Measurements from ENCODE around the gene PLAC9.

The PLAC9 gene

GRCh38 chr10:80186364-80187012, 54.0 kb downstream of the PLAC9 start:
- Histone ChIP-seq H3K4me3 (ENCODE audit: low read length) (no peak overlapping the region), H3K27ac (ENCODE audit: low read depth, low read length) (no peak overlapping the region), H3K36me3 (ENCODE audit: insufficient read depth, low read length) (no peaks in the 10 kb centered on the region), H3K4me1 (ENCODE audit: insufficient read depth, low read length) (peaks cover 3% of the 10 kb centered on the region; the same call in 1 of the 2 replicates), H3K9me3 (ENCODE audit: insufficient read depth, low read depth, low read length) (no peaks in the 10 kb centered on the region), H3K27me3 (ENCODE audit: insufficient read depth, low read length) (no peaks in the 10 kb centered on the region), H3K9ac (ENCODE audit: low read depth, low read length) (no peak overlapping the region)
- WGBS = 87% methylated on average over 13 of the region's 13 CpGs

GRCh38 chr10:80187060-80187459, 54.5 kb downstream of the PLAC9 start:
- no peak overlapping the region for H3K27ac ChIP-seq (ENCODE audit: low read depth, low read length)
- H3K36me3 ChIP-seq (ENCODE audit: insufficient read depth, low read length) = no peaks in the 10 kb centered on the region
- no peak overlapping the region for H3K9ac ChIP-seq (ENCODE audit: low read depth, low read length)
- H3K9me3 ChIP-seq (ENCODE audit: insufficient read depth, low read depth, low read length) = no peaks in the 10 kb centered on the region
- H3K27me3 ChIP-seq (ENCODE audit: insufficient read depth, low read length) = no peaks in the 10 kb centered on the region
- no peak overlapping the region for H3K4me3 ChIP-seq (ENCODE audit: low read length)
- 91% methylated on average over 2 of the region's 2 CpGs for WGBS
- peaks cover 3% of the 10 kb centered on the region; the same call in 1 of the 2 replicates for H3K4me1 ChIP-seq (ENCODE audit: insufficient read depth, low read length)

GRCh38 chr10:80187465-80188409, 55.2 kb downstream of the PLAC9 start:
- H3K4me3 ChIP-seq (ENCODE audit: low read length) = no peak overlapping the region
- no peak overlapping the region for H3K27ac ChIP-seq (ENCODE audit: low read depth, low read length)

GRCh38 chr10:80188713-80189112, 56.2 kb downstream of the PLAC9 start:
- Histone ChIP-seq H3K4me1 (ENCODE audit: insufficient read depth, low read length) (peaks cover 3% of the 10 kb centered on the region; the same call in 1 of the 2 replicates), H3K36me3 (ENCODE audit: insufficient read depth, low read length) (no peaks in the 10 kb centered on the region), H3K9me3 (ENCODE audit: insufficient read depth, low read depth, low read length) (no peaks in the 10 kb centered on the region), H3K27ac (ENCODE audit: low read depth, low read length) (no peak overlapping the region), H3K4me3 (ENCODE audit: low read length) (no peak overlapping the region), H3K9ac (ENCODE audit: low read depth, low read length) (no peak overlapping the region), H3K27me3 (ENCODE audit: insufficient read depth, low read length) (no peaks in the 10 kb centered on the region)
- 93% methylated on average over 9 of the region's 9 CpGs for WGBS

More at GRCh38 chr10:80187465-80188409, 55.2 kb downstream of the PLAC9 start:
- Histone ChIP-seq H3K9me3 (ENCODE audit: insufficient read depth, low read depth, low read length) (no peaks in the 10 kb centered on the region), H3K36me3 (ENCODE audit: insufficient read depth, low read length) (no peaks in the 10 kb centered on the region), H3K9ac (ENCODE audit: low read depth, low read length) (no peak overlapping the region), H3K27me3 (ENCODE audit: insufficient read depth, low read length) (no peaks in the 10 kb centered on the region), H3K4me1 (ENCODE audit: insufficient read depth, low read length) (peaks cover 3% of the 10 kb centered on the region; the same call in 1 of the 2 replicates)
- 96% methylated on average over 15 of the region's 16 CpGs for WGBS

- 79% methylated on average over 16 of the region's 16 CpGs for WGBS
- Histone ChIP-seq H3K27ac (ENCODE audit: low read depth, low read length) (no peak overlapping the region), H3K4me1 (ENCODE audit: insufficient read depth, low read length) (peaks cover 15% of the 10 kb centered on the region), H3K4me3 (ENCODE audit: low read length) (no peak overlapping the region), H3K27me3 (ENCODE audit: insufficient read depth, low read length) (no peaks in the 10 kb centered on the region), H3K9ac (ENCODE audit: low read depth, low read length) (no peak overlapping the region), H3K9me3 (ENCODE audit: insufficient read depth, low read depth, low read length) (no peaks in the 10 kb centered on the region), H3K36me3 (ENCODE audit: insufficient read depth, low read length) (no peaks in the 10 kb centered on the region)
These were observed 59.2 kb downstream of the PLAC9 start for GRCh38 chr10:80191589-80192270.

- H3K27me3 ChIP-seq (ENCODE audit: insufficient read depth, low read length) = no peaks in the 10 kb centered on the region
- H3K27ac ChIP-seq (ENCODE audit: low read depth, low read length) = no peak overlapping the region
- peaks cover 15% of the 10 kb centered on the region for H3K4me1 ChIP-seq (ENCODE audit: insufficient read depth, low read length)
These were observed 60.0 kb downstream of the PLAC9 start for GRCh38 chr10:80192553-80192952.

GRCh38 chr10:80194373-80195045, 62.0 kb downstream of the PLAC9 start:
- Histone ChIP-seq H3K4me1 (ENCODE audit: insufficient read depth, low read length) (peaks cover 15% of the 10 kb centered on the region), H3K27me3 (ENCODE audit: insufficient read depth, low read length) (no peaks in the 10 kb centered on the region), H3K4me3 (ENCODE audit: low read length) (no peak overlapping the region), H3K36me3 (ENCODE audit: insufficient read depth, low read length) (no peaks in the 10 kb centered on the region), H3K27ac (ENCODE audit: low read depth, low read length) (no peak overlapping the region), H3K9ac (ENCODE audit: low read depth, low read length) (no peak overlapping the region), H3K9me3 (ENCODE audit: insufficient read depth, low read depth, low read length) (no peaks in the 10 kb centered on the region)
- WGBS = 80% methylated on average over 10 of the region's 11 CpGs

More at GRCh38 chr10:80192553-80192952, 60.0 kb downstream of the PLAC9 start:
- Histone ChIP-seq H3K9ac (ENCODE audit: low read depth, low read length) (no peak overlapping the region), H3K36me3 (ENCODE audit: insufficient read depth, low read length) (no peaks in the 10 kb centered on the region), H3K9me3 (ENCODE audit: insufficient read depth, low read depth, low read length) (no peaks in the 10 kb centered on the region), H3K4me3 (ENCODE audit: low read length) (no peak overlapping the region)
